ENCODE data around the gene DGKD. TPM values are rescaled to one million over a fixed set of nuclear protein-coding genes. Genes with fewer than 3 reads are reported as not detected.

Gene DGKD
- total and polyA plus RNA-seq, 2 donors from 2014 or later, result 2.6 to 32.3 TPM

- H3K4me1 ChIP-seq (ENCODE audit: control insufficient read depth in 2 of 3, insufficient read depth in 2 of 3, low read depth in 1 of 3, low read length in 3 of 3), result peaks cover 0 to 7% (median 4%) of the 10 kb centered on the region in 3 donors
- H3K36me3 ChIP-seq (ENCODE audit: control insufficient read depth in 2 of 3, insufficient read depth in 3 of 3, low read length in 3 of 3), result no peaks in the 10 kb centered on the region
- no peak overlapping the region for H3K4me3 ChIP-seq (ENCODE audit: low read length in 3 of 3)
- no peak for TF ChIP-seq CTCF (IDR thresholded peaks at IDR 0.05; ENCODE audit: borderline replicate concordance, extremely low read depth, insufficient read depth)
- H3K27ac ChIP-seq (ENCODE audit: low read depth in 2 of 2, low read length in 2 of 2), result no peak overlapping the region
- H3K9me3 ChIP-seq (ENCODE audit: control insufficient read depth in 2 of 3, insufficient read depth in 1 of 3, low read length in 3 of 3), result peaks cover 0 to 3% (median 0%) of the 10 kb centered on the region in 3 donors
- DNase-seq (no peak), FAIRE-seq (no peak)
- H3K9ac ChIP-seq (ENCODE audit: low read length in 3 of 3), result no peak overlapping the region
- intact Hi-C loops (cut with DNase I), result no loop called here
- H3K27me3 ChIP-seq (ENCODE audit: control insufficient read depth, insufficient read depth, low read length), result no peaks in the 10 kb centered on the region
Observed at GRCh38 chr2:233359823-233360222, 5.5 kb downstream of the DGKD start.

GRCh38 chr2:233360771-233361176 is 6.5 kb downstream of the DGKD start:
- H3K27ac ChIP-seq (ENCODE audit: low read depth in 2 of 2, low read length in 2 of 2), result no peak overlapping the region
- peaks cover 0 to 4% (median 1%) of the 10 kb centered on the region in 3 donors for H3K4me1 ChIP-seq (ENCODE audit: control insufficient read depth in 2 of 3, insufficient read depth in 2 of 3, low read depth in 1 of 3, low read length in 3 of 3)
- DNase-seq, result no peak
- H3K4me3 ChIP-seq (ENCODE audit: low read length in 3 of 3), result no peak overlapping the region
- H3K36me3 ChIP-seq (ENCODE audit: control insufficient read depth in 2 of 3, insufficient read depth in 3 of 3, low read length in 3 of 3), result no peaks in the 10 kb centered on the region
- TF ChIP-seq CTCF (IDR thresholded peaks at IDR 0.05; ENCODE audit: borderline replicate concordance, extremely low read depth, insufficient read depth), result no peak
- FAIRE-seq, result no peak
- no peak overlapping the region for H3K9ac ChIP-seq (ENCODE audit: low read length in 3 of 3)
- peaks cover 0 to 3% (median 0%) of the 10 kb centered on the region in 3 donors for H3K9me3 ChIP-seq (ENCODE audit: control insufficient read depth in 2 of 3, insufficient read depth in 1 of 3, low read length in 3 of 3)
- no peaks in the 10 kb centered on the region for H3K27me3 ChIP-seq (ENCODE audit: control insufficient read depth, insufficient read depth, low read length)
- intact Hi-C loops (cut with DNase I), result no loop called here

GRCh38 chr2:233361297-233361696 is 7.0 kb downstream of the DGKD start:
- no peak overlapping the region for H3K27ac ChIP-seq (ENCODE audit: low read depth in 2 of 2, low read length in 2 of 2)
- FAIRE-seq, result no peak
- peaks cover 0 to 4% (median 0%) of the 10 kb centered on the region in 3 donors for H3K4me1 ChIP-seq (ENCODE audit: control insufficient read depth in 2 of 3, insufficient read depth in 2 of 3, low read depth in 1 of 3, low read length in 3 of 3)
- H3K27me3 ChIP-seq (ENCODE audit: control insufficient read depth, insufficient read depth, low read length), result no peaks in the 10 kb centered on the region
- no peak overlapping the region for H3K9ac ChIP-seq (ENCODE audit: low read length in 3 of 3)
- no peak for DNase-seq
- peaks cover 0 to 3% (median 0%) of the 10 kb centered on the region in 3 donors for H3K9me3 ChIP-seq (ENCODE audit: control insufficient read depth in 2 of 3, insufficient read depth in 1 of 3, low read length in 3 of 3)
- no peak overlapping the region for H3K4me3 ChIP-seq (ENCODE audit: low read length in 3 of 3)
- no peaks in the 10 kb centered on the region for H3K36me3 ChIP-seq (ENCODE audit: control insufficient read depth in 2 of 3, insufficient read depth in 3 of 3, low read length in 3 of 3)
- TF ChIP-seq CTCF (IDR thresholded peaks at IDR 0.05; ENCODE audit: borderline replicate concordance, extremely low read depth, insufficient read depth), result no peak
- intact Hi-C loops (cut with DNase I), result no loop called here

GRCh38 chr2:233362742-233363141 is 8.4 kb downstream of the DGKD start:
- no peak overlapping the region for H3K9ac ChIP-seq (ENCODE audit: low read length in 3 of 3)
- H3K27me3 ChIP-seq (ENCODE audit: control insufficient read depth, insufficient read depth, low read length), result no peaks in the 10 kb centered on the region
- H3K36me3 ChIP-seq (ENCODE audit: control insufficient read depth in 2 of 3, insufficient read depth in 3 of 3, low read length in 3 of 3), result no peaks in the 10 kb centered on the region
- peaks cover 0 to 3% (median 0%) of the 10 kb centered on the region in 3 donors for H3K9me3 ChIP-seq (ENCODE audit: control insufficient read depth in 2 of 3, insufficient read depth in 1 of 3, low read length in 3 of 3)
- no peak for TF ChIP-seq CTCF (IDR thresholded peaks at IDR 0.05; ENCODE audit: borderline replicate concordance, extremely low read depth, insufficient read depth)
- intact Hi-C loops (cut with DNase I), result no loop called here
- FAIRE-seq (no peak), DNase-seq (no peak)
- H3K4me1 ChIP-seq (ENCODE audit: control insufficient read depth in 2 of 3, insufficient read depth in 2 of 3, low read depth in 1 of 3, low read length in 3 of 3), result no peaks in the 10 kb centered on the region
- no peak overlapping the region for H3K4me3 ChIP-seq (ENCODE audit: low read length in 3 of 3)
- no peak overlapping the region for H3K27ac ChIP-seq (ENCODE audit: low read depth in 2 of 2, low read length in 2 of 2)

Measured in kidney (tissue), 14 donors.